ENCODE measurements around the gene COPS9. TPM values are rescaled to one million over a fixed set of nuclear protein-coding genes. Genes with fewer than 3 reads are reported as not detected.

The COPS9 gene
- total RNA-seq, 4 donors from 2014 or later, result 179 to 254 (median 197) TPM

DNA sequence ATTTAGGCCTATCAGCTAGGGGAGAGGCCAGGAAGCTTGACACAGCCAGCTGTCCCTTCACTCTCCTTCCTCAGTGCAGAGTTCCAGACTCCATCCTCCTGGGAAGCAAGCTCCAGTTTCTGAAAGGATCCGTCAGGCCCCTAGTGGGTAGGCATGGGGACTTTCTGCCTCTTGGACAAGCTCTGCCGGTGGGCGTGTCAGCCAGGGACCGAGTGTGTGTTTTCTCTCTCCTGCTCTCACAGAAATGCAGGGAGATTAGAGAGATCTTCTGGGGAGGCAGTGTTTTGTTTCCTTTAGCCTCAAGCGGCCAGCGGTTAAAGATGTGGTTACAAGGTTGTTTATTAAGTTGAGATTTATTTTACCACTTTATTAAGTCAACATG, 34.2 kb upstream of the COPS9 start:
- Histone ChIP-seq H3K27me3 (peaks cover 0 to 45% (median 0%) of the 10 kb centered on the region in 4 donors), H3K36me3 (no peaks in the 10 kb centered on the region), H3K4me3 (no peak overlapping the region), H3K9me3 (no peaks in the 10 kb centered on the region), H3K4me1 (no peaks in the 10 kb centered on the region), H3K27ac (replicated peaks in 1 of 4) (no peak overlapping the region)
- 45% methylated on average over 6 of the region's 6 CpGs for WGBS
- DNase-seq (ENCODE audit: extremely low spot score), result no peak
- intact Hi-C loops (cut with DNase I), result no loop called here
- TF ChIP-seq POLR2A (IDR thresholded peaks at IDR 0.05; ENCODE audit: low read depth), result no peak
- TF ChIP-seq EP300 (IDR thresholded peaks at IDR 0.05), result no peak

- H3K27me3 ChIP-seq, result peaks cover 0 to 51% (median 0%) of the 10 kb centered on the region in 4 donors
- no peak overlapping the region for H3K4me3 ChIP-seq
- H3K9me3 ChIP-seq, result no peaks in the 10 kb centered on the region
- no peaks in the 10 kb centered on the region for H3K4me1 ChIP-seq
- H3K27ac ChIP-seq (replicated peaks in 1 of 4), result no peak overlapping the region
- intact Hi-C loops (cut with DNase I), result no loop called here
- no peak for DNase-seq (ENCODE audit: extremely low spot score)
- no peaks in the 10 kb centered on the region for H3K36me3 ChIP-seq
- TF ChIP-seq POLR2A (IDR thresholded peaks at IDR 0.05; ENCODE audit: low read depth) (no peak), POLR2AphosphoS5 (IDR thresholded peaks at IDR 0.05) (no peak), CTCF (IDR thresholded peaks at IDR 0.05) (no peak), EP300 (IDR thresholded peaks at IDR 0.05) (no peak)
- WGBS, result 68% methylated on average over 8 of the region's 15 CpGs
These were observed 33.6 kb upstream of the COPS9 start for GRCh38 chr2:240169486-240170353.

GRCh38 chr2:240168546-240169361, 32.6 kb upstream of the COPS9 start:
- H3K27me3 ChIP-seq, result peaks cover 0 to 51% (median 0%) of the 10 kb centered on the region in 4 donors
- no peaks in the 10 kb centered on the region for H3K9me3 ChIP-seq
- no peak for TF ChIP-seq EP300 (IDR thresholded peaks at IDR 0.05)
- TF ChIP-seq CTCF (IDR thresholded peaks at IDR 0.05), result no peak
- TF ChIP-seq POLR2AphosphoS5 (IDR thresholded peaks at IDR 0.05), result no peak
- TF ChIP-seq POLR2A (IDR thresholded peaks at IDR 0.05; ENCODE audit: low read depth), result no peak
- no peaks in the 10 kb centered on the region for H3K4me1 ChIP-seq
- no peak overlapping the region for H3K4me3 ChIP-seq
- no peak for DNase-seq (ENCODE audit: extremely low spot score)
- no peak overlapping the region for H3K27ac ChIP-seq (replicated peaks in 1 of 4)
- intact Hi-C loops (cut with DNase I), result no loop called here
- WGBS, result 87% methylated on average over 21 of the region's 26 CpGs
- no peaks in the 10 kb centered on the region for H3K36me3 ChIP-seq

DNA sequence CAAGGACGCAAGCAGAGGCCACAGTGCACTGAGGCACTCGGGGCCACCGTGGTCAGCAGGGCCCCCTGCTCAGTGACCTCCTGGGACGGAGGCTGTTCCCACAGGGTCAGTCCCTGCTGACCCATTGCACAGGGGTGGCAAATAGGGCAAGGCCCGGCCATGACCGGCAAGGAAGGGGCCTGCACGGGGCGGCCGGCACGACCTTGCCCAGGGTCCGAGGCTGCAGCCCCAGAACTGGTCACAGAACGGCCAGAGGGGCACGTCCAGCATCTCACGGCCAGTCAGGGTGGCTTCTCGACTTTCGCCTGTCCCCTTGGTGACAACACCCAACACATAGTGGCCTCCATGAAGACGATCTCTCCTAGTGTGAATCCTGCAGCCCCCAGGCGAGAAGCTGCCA, 31.9 kb upstream of the COPS9 start:
- Histone ChIP-seq H3K4me1 (no peaks in the 10 kb centered on the region), H3K27me3 (peaks cover 0 to 51% (median 0%) of the 10 kb centered on the region in 4 donors), H3K4me3 (no peak overlapping the region), H3K36me3 (no peaks in the 10 kb centered on the region), H3K27ac (replicated peaks in 1 of 4) (no peak overlapping the region), H3K9me3 (no peaks in the 10 kb centered on the region)
- 84% methylated on average over 7 of the region's 18 CpGs for WGBS
- DNase-seq (ENCODE audit: extremely low spot score), result no peak
- TF ChIP-seq EP300 (IDR thresholded peaks at IDR 0.05) (no peak), CTCF (IDR thresholded peaks at IDR 0.05) (no peak), POLR2A (IDR thresholded peaks at IDR 0.05; ENCODE audit: low read depth) (no peak), POLR2AphosphoS5 (IDR thresholded peaks at IDR 0.05) (no peak)
- intact Hi-C loops (cut with DNase I), result no loop called here

GRCh38 chr2:240167588-240167880, 31.4 kb upstream of the COPS9 start:
- Histone ChIP-seq H3K4me3 (no peak overlapping the region), H3K9me3 (no peaks in the 10 kb centered on the region), H3K27ac (replicated peaks in 1 of 4) (no peak overlapping the region), H3K36me3 (no peaks in the 10 kb centered on the region), H3K27me3 (peaks cover 0 to 56% (median 0%) of the 10 kb centered on the region in 4 donors), H3K4me1 (no peaks in the 10 kb centered on the region)
- DNase-seq (ENCODE audit: extremely low spot score), result no peak
- 90% methylated on average over 5 of the region's 9 CpGs for WGBS
- TF ChIP-seq CTCF (IDR thresholded peaks at IDR 0.05) (no peak), POLR2AphosphoS5 (IDR thresholded peaks at IDR 0.05) (no peak), POLR2A (IDR thresholded peaks at IDR 0.05; ENCODE audit: low read depth) (no peak), EP300 (IDR thresholded peaks at IDR 0.05) (no peak)
- intact Hi-C loops (cut with DNase I), result no loop called here

All from esophagus muscularis mucosa (tissue), 4 donors.